GM18907 (cell line): ENCODE data around the gene SRD5A3.

Source experiments
- ATAC-seq: cut with Tn5 transposase; IDR thresholded peaks from one replicate; pipeline ENCODE4 v1.9.1; 2021; ENCODE audit warnings: mild to moderate bottlenecking, moderate library complexity; ENCODE audit not compliant: unreplicated experiment

The SRD5A3 gene

DNA sequence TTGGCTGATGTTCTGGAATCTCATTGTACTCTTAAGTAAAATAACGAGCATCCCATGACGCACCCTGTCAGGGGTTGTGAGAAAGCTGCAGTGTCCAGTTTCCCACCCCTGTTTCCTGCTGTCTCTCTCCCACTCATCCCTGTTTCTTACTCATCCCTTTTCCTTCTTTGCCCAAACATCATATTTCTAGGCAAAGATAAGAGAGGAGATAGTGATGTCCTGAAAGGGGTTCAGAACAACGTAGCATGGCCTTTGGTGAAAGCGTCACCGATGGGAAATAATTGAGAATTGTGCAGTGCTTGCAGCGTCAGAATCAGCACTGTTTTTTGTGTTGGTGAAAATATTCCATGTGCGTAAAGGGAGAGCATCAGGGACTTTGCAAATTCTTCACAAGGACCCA, 26.2 kb downstream of the SRD5A3 start:
- ATAC-seq, result no peak

DNA sequence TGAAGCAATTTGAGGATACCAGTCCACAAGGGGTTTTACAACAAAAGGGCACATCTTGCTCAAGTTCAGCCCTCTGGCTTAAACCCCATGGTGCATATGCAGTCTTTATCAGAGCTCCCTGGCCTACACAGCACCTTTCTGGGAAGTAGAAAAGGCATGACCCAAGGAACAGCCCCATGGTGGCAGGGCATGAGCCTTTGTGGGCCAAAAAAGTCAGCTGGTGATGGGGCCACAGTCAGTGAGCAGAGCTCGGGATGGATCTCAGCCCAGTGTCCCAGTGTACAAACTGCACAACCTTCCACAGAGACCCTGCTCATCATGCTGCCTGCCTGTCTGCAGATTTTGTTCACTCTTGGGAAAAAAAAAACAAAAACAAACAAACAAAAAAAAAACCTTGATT, 27.4 kb downstream of the SRD5A3 start:
- ATAC-seq, result no peak

DNA sequence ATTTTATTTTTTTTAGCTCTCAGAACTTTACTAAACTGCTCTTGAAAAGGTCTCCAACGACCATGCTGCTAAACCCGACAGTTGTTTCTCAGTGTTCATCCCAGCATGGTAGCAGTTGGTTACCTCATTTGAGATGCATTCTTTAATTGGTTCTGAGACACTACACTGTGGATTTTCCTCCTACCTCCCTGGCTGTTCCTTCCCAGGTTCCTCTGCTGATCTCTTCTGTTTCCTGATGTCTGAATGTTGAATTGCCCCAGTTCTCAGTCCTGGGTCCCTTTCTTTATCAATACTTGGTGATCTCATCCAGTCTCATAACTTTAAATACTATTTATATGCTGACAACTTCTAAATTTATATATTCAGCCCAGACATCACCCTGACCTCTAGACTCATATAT, 30.7 kb downstream of the SRD5A3 start:
- ATAC-seq, result no peak

DNA sequence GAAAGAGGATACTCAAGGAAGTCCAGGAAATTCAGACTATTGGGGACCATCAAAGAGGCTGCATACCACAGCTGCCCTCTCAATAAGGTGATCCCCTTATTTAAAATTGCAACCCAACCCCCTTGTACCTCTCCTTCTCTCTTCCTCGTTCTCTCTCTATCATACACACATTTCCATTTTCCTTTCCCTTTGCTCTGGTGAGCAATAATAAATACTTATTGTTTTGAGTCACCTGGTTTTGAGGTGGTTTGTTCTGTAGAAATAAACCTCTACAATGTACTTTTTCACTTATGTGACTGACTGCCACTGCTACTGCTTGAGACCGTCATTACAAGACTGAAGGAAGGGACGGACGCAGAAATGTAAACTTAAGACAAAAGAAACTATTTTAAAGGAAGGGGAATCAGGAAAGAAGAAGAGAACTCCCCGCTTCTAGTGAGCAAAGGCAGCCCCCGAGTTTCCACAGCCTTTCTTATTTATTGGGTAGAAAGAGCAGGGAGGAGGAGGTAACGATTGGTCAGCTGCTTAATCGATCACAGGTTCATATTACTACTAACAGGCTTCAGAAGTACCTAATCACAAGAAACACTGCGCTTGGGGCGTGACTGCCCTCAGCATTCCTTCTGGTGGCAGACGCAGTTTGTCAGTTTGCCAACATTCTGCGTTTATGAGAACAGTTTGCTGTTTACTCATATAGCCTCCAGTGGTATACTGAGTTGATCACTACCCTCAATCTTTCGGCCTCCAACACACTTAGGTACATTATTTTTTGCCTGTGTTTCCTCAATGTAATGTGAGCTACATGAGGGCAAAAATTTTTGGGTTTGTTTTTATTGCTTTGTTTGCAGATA, 32.8 kb downstream of the SRD5A3 start:
- no peak for ATAC-seq

DNA sequence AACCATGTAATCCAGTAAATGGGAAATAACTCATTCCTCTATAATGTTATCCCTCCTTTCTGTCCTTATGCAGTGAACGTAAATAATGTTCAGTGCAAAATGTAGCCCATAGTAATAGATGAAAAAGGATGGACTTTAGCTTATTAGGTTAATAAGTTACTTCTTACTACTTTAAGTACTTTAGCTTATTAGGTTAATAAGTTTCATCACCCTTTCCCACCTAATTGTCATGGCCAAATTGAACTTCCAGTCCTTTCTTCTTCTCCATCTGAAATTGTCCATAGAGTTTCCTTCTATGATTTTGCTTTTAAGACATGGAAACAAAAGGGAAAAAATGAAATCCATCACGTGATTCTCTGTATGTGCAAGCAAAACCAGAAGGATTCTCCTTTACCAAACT, 34.5 kb downstream of the SRD5A3 start:
- no peak for ATAC-seq

DNA sequence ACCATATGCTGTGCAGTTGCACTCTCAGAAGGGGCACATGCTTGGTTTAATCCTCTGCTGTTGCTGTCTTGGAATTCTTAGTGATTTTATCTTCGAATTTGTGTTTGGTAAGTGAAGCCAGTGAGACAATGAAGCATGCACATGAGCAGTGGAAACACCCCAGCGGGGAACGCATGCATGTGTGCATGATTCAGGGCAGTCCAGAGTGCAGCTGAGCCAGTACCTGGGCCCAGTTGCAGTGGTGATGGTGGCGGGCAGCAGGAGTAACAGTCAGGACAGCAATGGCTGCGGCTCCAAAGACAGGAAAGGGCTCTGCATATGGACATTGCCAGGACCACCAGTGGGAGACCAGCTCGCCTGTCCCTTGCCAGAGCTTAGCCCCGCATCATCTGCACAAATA, 35.5 kb downstream of the SRD5A3 start:
- ATAC-seq, result no peak

DNA sequence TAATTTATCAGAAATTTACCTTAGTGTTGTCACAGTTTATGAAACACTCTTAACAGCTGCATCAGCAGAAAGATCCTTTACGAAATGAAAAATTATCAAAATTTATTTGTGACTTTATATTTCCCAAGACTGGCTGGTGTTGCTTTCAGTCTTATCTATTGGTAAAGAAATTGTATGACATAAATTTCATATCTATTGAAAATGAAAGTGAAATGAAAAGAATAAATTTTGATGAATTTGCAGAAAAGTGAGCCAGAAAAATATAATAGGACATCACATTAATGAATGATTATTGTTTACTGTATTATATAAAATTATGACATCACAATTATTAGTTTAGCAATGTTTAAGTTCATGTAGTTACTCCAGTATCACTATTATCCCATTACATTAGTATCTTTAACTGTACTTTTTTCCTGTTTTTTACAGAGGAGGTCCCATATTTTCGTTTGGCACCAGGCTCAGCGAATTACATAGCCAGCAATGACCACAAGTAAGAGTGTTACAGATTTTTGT, 36.5 kb downstream of the SRD5A3 start:
- no peak for ATAC-seq

DNA sequence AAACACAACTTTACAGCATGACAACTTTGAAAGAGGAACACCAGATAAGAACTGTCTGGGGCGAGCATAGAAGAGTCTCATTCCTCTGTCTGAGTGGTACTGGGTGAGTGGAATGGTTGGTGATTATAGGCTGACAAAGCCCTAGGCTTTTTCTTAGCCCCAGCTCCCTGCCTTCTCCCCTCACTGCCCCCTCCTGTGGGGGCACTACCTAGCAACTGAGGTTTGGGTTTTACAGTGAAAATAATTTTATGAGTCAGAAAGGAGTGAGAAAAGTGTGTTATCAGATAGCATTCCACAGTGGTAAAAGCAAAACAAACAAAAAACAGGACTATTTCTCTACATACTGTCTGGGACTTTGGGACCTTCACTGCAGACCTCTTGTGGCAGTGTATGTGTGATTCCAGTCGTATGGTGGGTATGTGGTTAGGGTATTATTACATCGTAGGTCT, 39.2 kb downstream of the SRD5A3 start:
- no peak for ATAC-seq

DNA sequence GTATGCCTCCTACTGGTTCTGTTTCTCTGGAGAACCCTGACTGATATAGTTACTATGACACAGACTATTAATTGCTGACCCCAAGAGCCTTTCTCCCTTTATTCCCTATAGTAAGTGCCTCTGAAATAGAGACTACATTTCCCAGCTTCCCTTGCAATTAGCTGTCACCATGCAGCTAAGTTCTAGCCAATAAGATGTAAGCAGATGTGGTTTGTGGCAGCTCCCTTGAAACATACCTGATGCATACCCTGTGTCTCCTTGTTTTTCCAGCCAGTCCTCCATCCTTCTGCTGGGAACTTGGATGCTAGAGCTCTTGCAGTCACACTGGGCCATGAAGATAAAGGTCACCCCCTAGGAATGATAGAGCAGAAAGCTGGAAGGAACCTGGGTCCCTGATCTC, 40.0 kb downstream of the SRD5A3 start:
- ATAC-seq, result peak; percentile 77

DNA sequence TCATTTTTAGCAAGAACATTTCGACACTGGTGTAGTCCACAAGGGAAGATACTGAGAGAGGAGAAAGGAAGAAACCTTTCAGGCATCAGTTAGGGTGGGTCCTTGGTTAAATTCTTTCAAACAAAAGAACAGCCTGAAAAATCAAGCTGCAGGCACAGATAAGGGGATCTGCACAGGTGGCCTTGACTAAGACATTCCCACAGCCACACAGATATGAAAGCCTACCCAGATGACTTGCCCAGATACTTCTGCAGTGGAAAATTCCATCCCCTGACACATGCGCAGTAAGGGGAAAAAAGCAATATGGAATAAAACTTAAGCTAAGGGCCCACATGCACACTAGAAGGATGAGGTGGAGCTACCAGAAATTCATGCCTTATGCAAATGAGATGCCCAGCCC, 40.8 kb downstream of the SRD5A3 start:
- no peak for ATAC-seq

DNA sequence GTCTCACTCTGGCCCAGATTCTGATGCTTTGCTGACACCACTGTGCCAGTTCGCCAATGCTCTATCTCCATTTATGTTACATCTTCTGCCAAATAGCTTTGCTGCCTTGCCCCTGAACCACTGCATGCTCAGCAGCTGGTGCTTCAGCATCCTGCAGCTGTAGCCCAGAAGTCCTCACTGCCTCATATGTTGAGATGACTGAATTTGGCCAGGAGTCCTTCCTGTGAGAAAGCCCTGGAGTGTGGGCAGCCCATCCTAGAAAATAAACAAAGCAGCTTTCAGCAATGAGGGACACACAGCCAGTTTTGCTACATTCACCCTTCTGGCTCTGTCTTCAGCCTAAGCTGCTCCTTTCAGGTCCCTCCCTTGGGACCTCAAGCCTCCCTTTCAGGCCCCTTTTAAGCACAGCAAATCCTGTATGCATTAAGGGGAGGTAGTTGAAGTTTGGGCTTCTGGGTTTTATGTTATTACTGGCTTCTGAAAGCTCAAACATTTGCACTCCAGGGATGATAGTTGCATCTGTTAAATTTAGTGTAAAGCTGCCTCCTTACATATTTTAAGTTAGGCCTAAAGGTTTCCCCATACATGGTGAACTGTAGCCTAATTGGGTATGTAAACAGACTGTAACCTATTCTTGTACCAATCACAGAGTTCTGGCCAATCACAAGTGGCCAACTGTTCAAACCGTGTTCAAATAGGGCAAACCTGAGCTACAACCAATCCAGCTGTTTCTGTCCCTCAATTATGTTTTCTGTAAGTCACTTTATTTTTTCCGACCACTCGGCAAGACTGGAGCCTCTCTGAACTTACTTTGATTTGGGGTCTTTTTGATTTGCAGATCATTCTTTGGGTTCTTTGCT, 47.6 kb downstream of the SRD5A3 start:
- ATAC-seq, result no peak

DNA sequence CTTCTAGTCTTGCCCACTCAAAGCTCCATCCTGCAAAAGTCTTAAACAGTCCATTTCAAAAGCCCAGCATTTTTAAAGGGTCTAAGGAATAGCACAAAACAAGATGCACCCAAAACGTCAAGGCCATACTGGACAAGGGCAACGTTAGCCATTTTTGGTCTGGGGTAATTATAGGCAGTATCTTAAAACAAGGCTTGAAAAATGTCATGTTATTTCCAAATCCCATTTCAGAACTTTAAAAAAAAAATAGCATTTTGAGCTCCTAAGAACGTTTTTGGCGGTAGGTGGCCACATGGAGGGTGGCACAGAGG, 49.1 kb downstream of the SRD5A3 start:
- peak; percentile 1 for ATAC-seq

DNA sequence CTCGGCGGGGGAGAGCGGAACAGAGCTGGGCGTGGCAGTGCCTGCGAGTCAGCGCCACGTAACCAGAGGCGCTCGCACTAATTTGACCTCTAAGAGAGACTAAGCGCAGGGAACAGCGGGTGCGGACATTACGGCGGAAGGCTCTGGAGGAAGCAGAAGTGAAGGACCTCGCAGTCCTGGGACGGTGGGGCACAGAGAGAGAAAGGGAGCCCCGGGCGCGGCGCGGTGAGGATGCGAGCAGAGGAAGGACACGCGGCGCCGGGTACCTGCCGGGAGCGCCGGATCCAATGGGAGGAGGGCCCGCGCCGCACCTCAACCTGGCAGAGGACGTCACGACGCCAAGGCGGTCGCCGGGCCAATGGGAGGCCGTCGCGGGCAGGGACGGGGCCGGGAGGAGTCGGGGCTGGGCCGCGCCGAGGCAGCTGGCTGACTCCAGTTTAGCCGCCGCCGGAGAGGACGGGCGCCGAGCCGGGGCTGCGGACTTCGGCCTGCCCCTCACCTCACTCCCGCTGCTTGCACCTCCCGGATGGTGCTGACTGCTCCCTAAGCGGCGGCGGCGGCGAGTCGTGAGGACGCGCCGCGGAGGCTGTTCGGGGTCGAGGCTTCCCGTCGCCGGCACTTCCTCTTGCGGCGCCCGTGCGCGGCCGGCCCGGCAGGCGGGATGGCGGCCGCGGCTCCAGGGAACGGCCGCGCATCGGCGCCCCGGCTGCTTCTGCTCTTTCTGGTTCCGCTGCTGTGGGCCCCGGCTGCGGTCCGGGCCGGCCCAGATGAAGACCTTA, 49.7 kb downstream of the SRD5A3 start, which contains the start of gene TMEM165:
TMEM165 (plus strand) TSS at position 429 of the 779 bp plus-strand sequence; CDS start at position 662, 233 bp downstream.
- peak; percentile 97 for ATAC-seq

DNA sequence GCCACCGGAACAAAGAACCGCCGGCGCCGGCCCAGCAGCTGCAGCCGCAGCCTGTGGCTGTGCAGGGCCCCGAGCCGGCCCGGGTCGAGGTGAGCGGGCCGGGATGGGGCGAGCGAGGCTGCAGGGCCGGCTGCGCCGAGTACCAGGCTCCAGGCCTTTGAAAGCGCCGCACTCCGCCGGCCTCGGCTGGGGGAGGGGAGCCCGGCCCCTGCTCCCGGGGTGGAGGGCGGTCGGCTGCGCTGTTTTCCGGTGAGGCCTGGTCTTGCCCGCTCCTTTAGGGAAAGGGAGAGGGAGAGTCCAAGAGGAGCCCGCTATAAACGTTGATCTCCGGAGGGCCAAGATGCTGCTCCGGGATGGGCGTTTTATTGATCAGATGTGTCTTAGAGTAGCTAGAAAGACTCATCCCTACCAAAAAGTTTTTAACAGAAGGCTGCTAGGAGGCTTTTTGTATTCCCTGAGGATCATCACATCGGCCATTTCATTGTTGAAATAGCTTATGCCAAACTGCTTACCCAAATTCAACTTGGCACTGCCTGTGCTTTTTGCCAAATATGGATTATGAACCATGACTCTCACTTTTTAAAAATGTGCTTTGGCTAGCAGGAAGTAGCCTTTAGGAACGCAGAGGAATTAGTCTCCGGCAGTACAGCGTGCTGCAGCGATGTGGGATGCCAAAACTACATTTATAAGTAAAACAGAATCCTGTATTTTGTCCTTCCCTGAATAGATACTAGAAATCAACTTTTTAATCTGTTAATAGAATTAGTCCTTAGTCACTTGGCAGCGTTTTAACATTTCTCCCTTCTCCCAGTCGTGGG, 50.5 kb downstream of the SRD5A3 start:
- peak; percentile 35 for ATAC-seq

DNA sequence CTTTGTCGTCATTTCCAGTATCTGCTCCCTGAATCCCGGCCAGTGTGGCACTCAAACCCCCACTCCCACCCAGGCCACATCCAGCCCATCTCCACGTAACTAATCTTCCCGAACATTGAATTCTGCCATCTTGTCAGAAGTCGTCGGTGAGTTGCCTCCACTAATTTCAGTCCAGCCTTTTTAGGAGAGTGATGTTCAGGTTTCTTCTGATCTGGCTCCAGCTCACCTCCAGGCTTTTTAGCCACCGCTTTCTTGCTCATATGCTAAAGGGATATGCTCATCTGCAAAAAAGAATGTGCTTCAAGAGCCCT, 51.0 kb downstream of the SRD5A3 start:
- no peak for ATAC-seq

DNA sequence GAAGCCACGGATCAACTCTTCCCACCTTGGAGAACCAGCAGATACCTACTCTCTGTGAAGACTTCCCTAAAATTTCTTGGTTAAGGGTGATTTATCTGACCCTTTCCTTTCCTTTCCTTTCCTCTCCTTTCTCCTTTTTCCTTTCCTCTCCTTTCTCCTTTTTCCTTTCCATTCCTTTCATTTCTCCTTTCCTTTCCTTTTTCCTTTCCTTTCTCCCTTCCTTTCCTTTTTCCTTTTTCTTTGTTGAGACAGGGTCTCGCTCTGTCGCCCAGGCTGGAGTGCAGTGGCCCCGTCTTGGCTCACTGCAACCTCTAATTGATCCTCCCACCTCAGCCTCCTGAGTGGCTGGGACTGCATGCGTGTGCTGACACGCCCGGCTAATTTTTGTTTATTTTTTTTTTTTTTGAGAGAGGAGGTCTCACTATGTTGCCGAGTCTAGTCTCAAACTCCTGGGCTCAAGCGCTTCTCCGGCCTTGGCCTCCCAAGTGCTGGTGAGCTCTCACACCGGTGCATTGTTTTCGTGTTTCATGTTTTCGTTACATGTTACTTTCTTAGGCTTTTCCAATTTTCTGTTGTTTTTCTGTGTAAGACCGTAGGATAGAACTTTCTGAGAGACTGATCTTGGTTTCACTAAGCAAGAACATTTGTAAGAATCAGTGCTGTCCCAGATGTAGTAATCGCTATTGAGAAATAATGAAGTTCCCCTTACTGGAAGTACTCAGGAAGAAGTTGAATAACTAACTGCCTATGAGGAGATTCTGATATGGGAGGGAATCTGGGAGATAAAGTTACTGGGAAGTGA, 51.7 kb downstream of the SRD5A3 start:
- no peak for ATAC-seq

DNA sequence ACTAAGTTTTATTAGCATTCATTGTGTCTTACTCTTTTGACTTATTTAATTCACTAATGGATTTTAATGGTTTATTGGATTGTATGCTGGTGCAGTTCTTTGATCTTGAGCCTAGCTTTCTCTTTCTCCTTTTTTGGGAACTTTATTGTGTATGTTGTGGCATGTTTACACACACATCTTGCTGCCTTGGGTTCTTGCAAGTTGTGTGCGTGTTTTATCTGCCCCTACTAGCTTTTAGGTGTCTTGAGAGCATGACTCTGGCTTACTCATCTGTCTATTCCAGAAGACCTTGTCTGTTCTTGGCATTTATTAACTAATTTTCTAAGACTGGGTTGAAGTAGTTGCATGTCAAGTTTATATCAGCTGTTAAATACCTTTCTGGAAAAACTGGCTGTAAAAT, 52.4 kb downstream of the SRD5A3 start:
- no peak for ATAC-seq

DNA sequence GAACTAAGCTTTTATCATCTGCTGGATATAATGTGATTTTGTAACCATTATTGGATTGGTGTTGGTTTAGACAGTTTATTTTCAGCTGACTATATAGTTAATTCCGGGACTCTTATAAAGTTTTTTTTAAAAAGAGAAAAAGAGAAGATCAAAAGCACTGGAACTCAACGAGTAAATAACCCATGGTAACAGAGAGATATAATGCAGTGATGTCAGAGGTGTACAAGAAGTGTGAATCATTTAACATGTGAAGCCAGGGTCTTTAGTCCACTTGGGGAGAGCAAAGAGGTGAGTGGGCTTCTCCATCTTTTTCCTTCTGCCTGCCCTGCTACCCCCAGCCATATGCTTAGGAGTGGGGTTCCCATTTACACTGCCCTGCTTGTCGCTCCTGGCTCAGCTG, 52.9 kb downstream of the SRD5A3 start:
- no peak for ATAC-seq

DNA sequence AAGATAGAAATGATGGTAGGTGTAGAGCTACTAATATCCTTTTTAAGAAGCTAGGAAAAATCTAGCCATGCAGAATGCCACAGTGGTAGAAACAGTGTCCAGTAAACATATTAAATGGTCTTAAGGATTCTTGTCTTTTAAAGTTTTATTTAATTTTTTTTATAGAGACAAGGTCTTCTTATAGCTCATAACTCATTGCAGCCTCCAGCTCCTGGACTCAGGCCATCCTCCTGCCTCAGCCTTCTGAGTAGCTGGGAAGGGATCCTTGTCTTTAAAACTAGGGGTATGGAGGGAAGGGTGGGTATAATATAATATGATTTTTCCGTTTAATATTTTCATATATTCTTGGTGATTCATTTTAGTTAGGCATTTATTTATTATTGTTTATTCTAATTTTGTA, 53.5 kb downstream of the SRD5A3 start:
- no peak for ATAC-seq

DNA sequence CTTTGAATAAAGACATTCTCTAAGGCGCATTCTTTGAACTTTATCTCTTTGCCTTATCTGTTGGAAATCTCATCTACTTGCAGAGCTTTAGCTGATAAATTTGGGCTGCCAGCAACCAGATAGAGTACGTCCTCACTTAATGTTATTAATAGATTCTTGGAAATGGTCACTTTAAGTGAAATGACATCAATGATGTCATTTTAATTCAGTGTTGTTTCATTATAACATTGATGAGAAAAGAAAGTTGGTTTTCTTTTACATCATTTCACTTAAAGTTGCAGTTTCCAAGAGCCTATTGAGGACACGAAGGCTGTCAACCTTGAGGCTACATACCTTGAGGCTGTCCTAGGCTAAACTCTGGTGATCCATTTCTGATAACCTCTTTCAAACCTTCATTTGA, 59.0 kb downstream of the SRD5A3 start:
- ATAC-seq, result no peak
